Fibroblast of skin of left quadriceps (primary cell): Measurements from ENCODE around the gene KDM3A.

ENCODE experiments used
- DNase-seq, 2 experiments: peaks; one replicate each; pipeline ENCODE4 v3.0.0-alpha.2; 2013; ENCODE audit warnings: low read depth in 2 of 2

The KDM3A gene

GRCh38 chr2:86435531-86435930 is 5.6 kb upstream of the KDM3A start:
- DNase-seq, result no peak

- no peak for DNase-seq
Measured at GRCh38 chr2:86436328-86436727, 4.8 kb upstream of the KDM3A start.

- DNase-seq, result no peak
Measured at GRCh38 chr2:86439879-86440630, 1.1 kb upstream of the KDM3A start.

DNA sequence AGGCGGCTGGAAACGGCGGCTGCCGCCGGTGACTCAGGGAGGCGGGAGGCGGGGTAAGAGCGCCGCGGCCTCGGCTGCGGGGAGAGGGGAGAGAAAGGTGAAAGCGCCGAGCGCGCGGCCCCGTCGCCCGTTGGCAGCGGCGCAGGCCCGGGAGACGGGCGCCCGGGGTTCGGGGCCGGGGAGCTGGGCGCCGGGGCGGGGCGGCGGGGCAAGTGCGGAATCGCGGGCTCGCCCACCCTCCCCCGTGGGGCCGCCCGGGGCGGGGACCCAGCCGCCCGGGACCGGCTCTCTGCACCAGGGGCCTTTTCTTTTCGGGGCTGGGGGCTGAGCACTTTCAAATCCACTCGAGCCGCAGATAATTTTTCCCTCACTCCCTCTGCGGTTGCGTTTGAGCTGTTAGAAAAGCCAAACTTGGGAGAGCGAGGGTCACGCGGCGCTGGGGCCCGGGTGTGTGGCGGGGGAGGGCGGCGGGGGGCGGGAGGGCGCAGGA is 266 bp downstream of the KDM3A start:
- DNase-seq, result no peak

DNA sequence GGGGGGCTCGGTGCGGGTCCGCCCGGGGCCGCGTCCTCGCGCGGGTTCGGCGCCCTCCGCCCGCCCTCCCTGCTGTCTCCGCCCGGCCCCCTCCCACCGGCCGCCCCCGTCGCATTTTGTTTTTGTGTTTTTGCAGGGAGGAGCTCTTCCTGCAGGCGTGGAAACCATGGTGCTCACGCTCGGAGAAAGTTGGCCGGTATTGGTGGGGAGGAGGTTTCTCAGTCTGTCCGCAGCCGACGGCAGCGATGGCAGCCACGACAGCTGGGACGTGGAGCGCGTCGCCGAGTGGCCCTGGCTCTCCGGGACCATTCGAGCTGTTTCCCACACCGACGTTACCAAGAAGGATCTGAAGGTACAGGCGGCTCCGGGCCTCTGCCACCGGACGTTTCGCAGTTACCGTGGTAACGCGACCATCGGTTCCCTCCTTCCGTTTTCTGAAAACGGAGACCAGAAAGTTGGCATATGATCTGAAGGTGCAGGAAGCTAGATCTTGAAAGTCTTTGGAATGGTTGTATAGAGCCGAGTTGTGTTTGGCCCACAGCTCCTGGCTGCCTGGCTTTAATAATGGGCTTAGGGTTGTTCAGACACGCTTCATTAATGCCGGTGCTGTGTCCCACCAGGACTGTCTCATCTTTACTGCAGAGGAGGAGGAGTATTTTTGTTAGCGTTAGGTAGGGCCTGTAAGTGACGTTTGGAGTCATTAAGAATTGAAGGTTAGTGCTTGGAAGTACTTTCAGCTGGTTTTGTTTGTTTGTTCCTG is 891 bp downstream of the KDM3A start:
- DNase-seq, result peak in 1 of 2 experiments; percentile 17

DNA sequence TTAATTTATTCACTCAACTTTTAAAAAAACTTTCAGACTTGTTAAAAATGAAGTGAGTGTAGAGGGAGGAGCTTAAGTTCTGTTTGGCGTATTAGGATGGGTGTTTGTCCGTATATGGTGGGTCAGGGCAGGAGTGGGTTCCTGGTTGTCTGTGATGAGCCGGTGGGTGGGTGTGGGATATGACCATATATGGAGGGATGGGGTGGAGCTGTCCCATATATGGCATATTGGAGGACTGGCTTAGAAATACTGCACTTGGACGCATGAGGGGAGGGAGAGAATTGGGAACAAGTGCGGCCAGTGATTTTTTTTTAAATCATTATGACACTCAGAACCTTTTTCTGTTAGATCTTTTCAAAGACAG is 1.5 kb downstream of the KDM3A start:
- DNase-seq, result peak; percentile 80 to 81

- no peak for DNase-seq
Measured at GRCh38 chr2:86443631-86444350, 2.6 kb downstream of the KDM3A start.

- no peak for DNase-seq
Measured at GRCh38 chr2:86445436-86445835, 4.3 kb downstream of the KDM3A start.

- DNase-seq, result no peak
Measured at GRCh38 chr2:86446060-86446459, 4.9 kb downstream of the KDM3A start.

- peak; percentile 60 for DNase-seq
Measured at GRCh38 chr2:86453836-86454235, 12.7 kb downstream of the KDM3A start.

GRCh38 chr2:86454238-86454637 is 13.1 kb downstream of the KDM3A start:
- DNase-seq, result no peak

DNA sequence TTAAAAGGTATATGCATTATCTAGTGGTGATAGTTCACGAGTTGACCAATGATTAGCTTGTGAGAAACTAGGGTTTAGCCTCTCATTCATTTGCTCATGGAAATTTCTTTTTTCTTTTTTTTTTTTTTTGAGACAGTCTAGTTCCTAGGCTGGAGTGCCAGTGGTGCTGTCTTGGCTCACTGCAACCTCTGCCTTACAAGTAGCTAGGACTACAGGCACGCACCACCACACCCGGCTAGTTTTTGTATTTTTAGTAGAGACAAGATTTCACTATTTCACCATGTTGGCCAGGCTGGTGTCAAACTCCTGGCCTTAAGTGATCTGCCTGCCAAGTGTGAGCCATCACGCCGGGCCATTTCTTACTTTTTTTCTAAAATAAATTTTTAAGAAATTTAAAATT is 14.0 kb downstream of the KDM3A start:
- DNase-seq, result no peak

DNA sequence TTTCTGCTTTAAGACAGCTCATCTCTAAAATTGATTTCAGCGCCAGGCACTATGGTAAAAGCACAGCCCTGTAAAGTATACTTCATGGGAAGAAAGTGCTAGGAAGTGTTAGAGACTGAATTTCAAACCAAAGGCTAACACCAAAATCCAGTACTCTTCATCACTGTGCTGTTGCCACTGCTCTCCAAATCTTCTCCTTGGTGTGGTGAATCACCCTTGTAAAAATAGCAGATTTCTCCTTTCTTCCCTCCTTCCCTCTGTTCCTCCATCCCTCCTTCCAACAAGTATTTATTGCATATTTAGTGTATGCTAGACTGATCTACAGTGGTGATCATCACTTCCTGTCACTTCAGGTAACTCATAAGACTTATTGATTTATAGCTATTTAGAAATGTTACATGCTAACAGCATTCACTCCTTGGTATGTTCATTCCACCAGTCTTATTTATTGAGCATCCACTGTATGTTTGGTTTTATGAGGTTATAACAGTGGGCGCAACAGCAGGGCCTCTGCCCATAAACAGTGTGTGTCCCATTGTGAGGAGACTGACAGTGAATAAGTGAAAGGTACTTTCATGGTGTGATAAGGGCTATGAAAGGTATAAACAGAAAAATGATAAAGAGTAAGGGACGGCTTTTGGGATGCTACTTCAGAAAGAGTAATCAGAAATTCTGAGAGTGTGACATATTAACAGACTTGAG is 20.0 kb downstream of the KDM3A start:
- no peak for DNase-seq

DNA sequence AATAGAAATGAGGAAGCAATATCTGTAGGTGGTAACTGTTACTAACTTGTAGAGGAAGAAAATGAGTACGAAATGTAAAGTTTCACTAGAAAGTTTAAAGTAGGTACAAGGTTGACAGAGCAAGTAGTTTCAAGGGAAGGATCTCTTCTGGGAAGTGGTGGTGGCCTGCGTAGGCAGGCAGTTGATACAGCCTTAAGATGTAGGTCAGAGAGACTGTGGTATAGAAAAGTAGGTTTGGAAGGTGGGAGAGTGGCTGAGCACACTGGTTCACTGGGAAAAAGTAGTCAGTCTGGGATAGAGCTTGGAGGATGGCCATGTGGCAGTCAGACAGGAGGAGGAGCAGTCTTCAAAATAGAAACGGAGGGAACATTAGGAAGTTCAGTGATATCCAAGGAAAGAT is 23.5 kb downstream of the KDM3A start:
- DNase-seq, result no peak

- no peak for DNase-seq
Measured at GRCh38 chr2:86466306-86466705, 25.1 kb downstream of the KDM3A start.

- DNase-seq, result no peak
Measured at GRCh38 chr2:86468162-86469033, 27.2 kb downstream of the KDM3A start.

DNA sequence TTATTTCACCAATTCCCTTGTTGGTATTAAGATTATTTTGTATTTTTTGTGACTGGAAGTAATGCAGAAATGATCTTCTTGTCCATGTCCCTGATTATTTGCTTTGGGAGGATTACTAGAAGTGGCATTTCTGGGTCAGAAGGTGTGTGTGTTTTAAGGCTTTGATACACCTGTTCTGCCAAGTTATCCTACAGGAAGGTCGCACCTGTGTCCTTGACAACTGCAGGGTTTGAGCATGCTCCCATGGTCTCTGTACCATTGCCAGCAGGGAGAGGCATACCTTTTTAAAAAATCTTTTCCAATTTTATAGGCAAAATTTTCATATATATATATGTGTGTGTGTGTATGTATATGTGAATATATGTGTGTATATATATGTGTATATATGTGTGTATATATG is 29.7 kb downstream of the KDM3A start:
- DNase-seq, result no peak

- DNase-seq, result no peak
Measured at GRCh38 chr2:86471637-86472036, 30.5 kb downstream of the KDM3A start.

DNA sequence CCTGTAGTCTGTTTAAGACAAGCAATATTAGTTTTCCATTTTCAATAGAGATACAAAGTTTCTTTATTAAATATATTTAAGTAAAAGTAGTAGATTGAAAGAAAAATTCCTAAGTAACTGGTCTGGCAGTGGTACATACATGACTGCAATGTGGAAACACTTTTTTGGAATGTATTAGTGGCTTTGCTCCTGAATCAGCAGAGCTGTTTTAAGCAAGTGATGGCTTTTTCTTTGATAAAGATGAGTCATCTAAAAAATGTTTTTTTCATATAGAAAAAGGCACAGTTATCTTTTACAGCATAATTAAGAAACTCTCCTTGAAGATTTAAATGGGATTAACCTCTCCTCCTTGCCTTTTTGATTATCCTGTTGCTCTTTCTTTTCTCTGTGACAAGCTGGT is 34.9 kb downstream of the KDM3A start:
- DNase-seq, result peak; percentile 4 to 5

DNA sequence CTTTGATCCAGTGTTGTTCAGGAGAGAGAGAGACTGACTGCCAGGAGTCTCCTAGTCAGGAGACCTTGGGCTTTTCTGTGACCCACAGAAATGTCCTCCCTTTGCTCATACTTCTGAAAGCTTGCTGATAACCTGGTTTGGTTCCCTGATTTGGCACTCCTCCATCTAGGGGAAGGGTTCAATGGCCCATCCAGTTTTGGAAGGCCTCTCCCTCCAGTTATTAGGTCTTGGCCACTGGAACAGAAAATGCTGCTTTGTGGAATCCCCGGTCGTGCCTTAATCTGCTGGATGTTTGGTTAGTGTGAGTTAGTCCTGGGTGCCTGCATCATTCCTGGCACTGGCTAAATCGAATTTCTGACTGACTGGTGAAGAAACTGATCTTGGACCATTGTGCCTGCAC is 35.7 kb downstream of the KDM3A start:
- no peak for DNase-seq

- DNase-seq, result no peak
Measured at GRCh38 chr2:86477349-86477748, 36.2 kb downstream of the KDM3A start.
